Esophagus muscularis mucosa (tissue), 4 donors: ENCODE measurements around the gene NUPR1. TPM values are rescaled to one million over a fixed set of nuclear protein-coding genes. Genes with fewer than 3 reads are reported as not detected.

ENCODE experiments used
- DNase-seq: peaks from one replicate; pipeline ENCODE4 v3.0.0-alpha.2; 2017; ENCODE audit errors: extremely low spot score
- H3K27ac ChIP-seq, 4 donors: fragments of 200-600 bp; sonication (generic); replicated peaks in 1 of 4; 1 replicate in 3 of 4; 2 replicates in 1 of 4; pipeline ENCODE4 v1.5.1; 2016 to 2019; ENCODE audit warnings: mild to moderate bottlenecking in 1 of 4
- H3K27me3 ChIP-seq, 4 donors: fragments of 200-600 bp; sonication (generic); one replicate each; pipeline versions ENCODE4 v1.5.1 to v1.6.0; 2016 to 2019
- H3K36me3 ChIP-seq, 4 donors: fragments of 200-600 bp; sonication (generic); one replicate each; pipeline ENCODE4 v1.5.1; 2016 to 2019
- H3K4me1 ChIP-seq, 4 donors: fragments of 200-600 bp; sonication (generic); one replicate each; pipeline ENCODE4 v1.5.1; 2016 to 2019
- H3K4me3 ChIP-seq, 4 donors: fragments of 200-600 bp; sonication (generic); 1 replicate in 2 of 4; 2 replicates in 2 of 4; pipeline ENCODE4 v1.5.1; 2016 to 2019; ENCODE audit warnings: mild to moderate bottlenecking in 4 of 4, moderate library complexity in 1 of 4
- H3K9me3 ChIP-seq, 4 donors: fragments of 200-600 bp; sonication (generic); 1 replicate in 3 of 4; 2 replicates in 1 of 4; pipeline ENCODE4 v1.5.1; 2016 to 2019
- CTCF ChIP-seq, 3 experiments: fragments of 200-600 bp in 2 of 3; fragments of 450-650 bp in 1 of 3; sonication (generic) in 2 of 3; IDR thresholded peaks; one replicate each; pipeline ENCODE4 v1.5.1; 2017 to 2019; ENCODE audit warnings: antibody characterized with exemption in 3 of 3, mild to moderate bottlenecking in 2 of 3, moderate library complexity in 1 of 3
- EP300 ChIP-seq: sonication (generic); formaldehyde crosslinking; IDR thresholded peaks from one replicate; pipeline ENCODE4 v1.6.1; 2017; ENCODE audit warnings: antibody characterized with exemption
- POLR2A ChIP-seq: fragments of 450-650 bp; IDR thresholded peaks from one replicate; pipeline ENCODE4 v1.6.1; 2017; ENCODE audit warnings: antibody characterized with exemption, moderate library complexity, mild to moderate bottlenecking, low read depth
- POLR2AphosphoS5 ChIP-seq, 2 donors: sonication (generic); formaldehyde crosslinking; IDR thresholded peaks; one replicate each; pipeline ENCODE4 v1.6.1; 2017; ENCODE audit warnings: antibody characterized with exemption in 2 of 2
- WGBS: methylation state at CpG from one replicate; pipeline ENCODE4 v1.1.5; 2018; 5-methylcytosine and 5-hydroxymethylcytosine counted together
- intact Hi-C: fragments of 100-400 bp; cut with DNase I; formaldehyde crosslinking; loops from one replicate; pipeline ENCODE4 v1.15.1; 2023
- total RNA-seq, 4 donors: library from RNA; depleted of rRNA; stranded (reverse); fragments of >200 nt; gene quantifications; one replicate each; pipeline versions ENCODE4 v1.1.0 to v1.2.1, GENCODE V29; 2016

NUPR1 gene
- total RNA-seq, 4 donors from 2014 or later = 30.3 to 66.1 (median 51.3) TPM

- no peak for TF ChIP-seq CTCF (IDR thresholded peaks at IDR 0.05)
- no peak for TF ChIP-seq EP300
- no peak for TF ChIP-seq POLR2A
- TF ChIP-seq POLR2AphosphoS5 (IDR thresholded peaks at IDR 0.05) = no peak
- H3K27me3 ChIP-seq = peaks cover 0 to 4% (median 0%) of the 10 kb centered on the region in 4 donors
- intact Hi-C loops = no loop called here
- WGBS = 87% methylated on average over 7 of the region's 10 CpGs
- H3K4me3 ChIP-seq = no peak overlapping the region
- no peak for DNase-seq
- no peaks in the 10 kb centered on the region for H3K36me3 ChIP-seq
- no peak overlapping the region for H3K27ac ChIP-seq
- no peaks in the 10 kb centered on the region for H3K4me1 ChIP-seq
- no peaks in the 10 kb centered on the region for H3K9me3 ChIP-seq
Measured at GRCh38 chr16:28499854-28500253, 38.9 kb downstream of the NUPR1 start.

GRCh38 chr16:28498666-28499381 is 40.0 kb downstream of the NUPR1 start:
- 87% methylated on average over 13 of the region's 15 CpGs for WGBS
- DNase-seq = no peak
- Histone ChIP-seq H3K27ac (no peak overlapping the region), H3K27me3 (peaks cover 0 to 4% (median 0%) of the 10 kb centered on the region in 4 donors), H3K36me3 (no peaks in the 10 kb centered on the region), H3K4me1 (no peaks in the 10 kb centered on the region), H3K4me3 (no peak overlapping the region), H3K9me3 (no peaks in the 10 kb centered on the region)
- TF ChIP-seq CTCF (IDR thresholded peaks at IDR 0.05) = no peak
- TF ChIP-seq POLR2AphosphoS5 (IDR thresholded peaks at IDR 0.05) = no peak
- no peak for TF ChIP-seq POLR2A
- no peak for TF ChIP-seq EP300
- intact Hi-C loops = no loop called here

- TF ChIP-seq CTCF (IDR thresholded peaks at IDR 0.05) = no peak
- TF ChIP-seq EP300 = no peak
- TF ChIP-seq POLR2A = no peak
- no peak for TF ChIP-seq POLR2AphosphoS5 (IDR thresholded peaks at IDR 0.05)
- WGBS = 85% methylated on average over 32 of the region's 33 CpGs
- Histone ChIP-seq H3K4me1 (no peaks in the 10 kb centered on the region), H3K36me3 (no peaks in the 10 kb centered on the region), H3K27ac (no peak overlapping the region), H3K4me3 (no peak overlapping the region), H3K27me3 (peaks cover 0 to 4% (median 0%) of the 10 kb centered on the region in 4 donors), H3K9me3 (no peaks in the 10 kb centered on the region)
- no peak for DNase-seq
- intact Hi-C loops = no loop called here
Measured at GRCh38 chr16:28497861-28498599, 40.7 kb downstream of the NUPR1 start.

- WGBS = 86% methylated on average over 9 of the region's 9 CpGs
- intact Hi-C loops = no loop called here
- no peak for DNase-seq
- no peaks in the 10 kb centered on the region for H3K36me3 ChIP-seq
- TF ChIP-seq CTCF (IDR thresholded peaks at IDR 0.05) (no peak), EP300 (no peak), POLR2AphosphoS5 (IDR thresholded peaks at IDR 0.05) (no peak), POLR2A (no peak)
- no peak overlapping the region for H3K4me3 ChIP-seq
- no peaks in the 10 kb centered on the region for H3K9me3 ChIP-seq
- H3K4me1 ChIP-seq = peaks cover 0 to 5% (median 1%) of the 10 kb centered on the region in 4 donors
- peaks cover 0 to 4% (median 0%) of the 10 kb centered on the region in 4 donors for H3K27me3 ChIP-seq
- H3K27ac ChIP-seq = no peak overlapping the region
Measured at GRCh38 chr16:28497386-28497785, 41.4 kb downstream of the NUPR1 start.
